AG08396 (cell line): ENCODE data around the gene CYP2D6.

Experiments used
- DNase-seq: peaks from one replicate; pipeline ENCODE4 v3.0.0; 2012; ENCODE audit warnings: low spot score, mixed read lengths

CYP2D6 gene

GRCh38 chr22:42084874-42085273 lies 45.7 kb downstream of the CYP2D6 start:
- no peak for DNase-seq

DNA sequence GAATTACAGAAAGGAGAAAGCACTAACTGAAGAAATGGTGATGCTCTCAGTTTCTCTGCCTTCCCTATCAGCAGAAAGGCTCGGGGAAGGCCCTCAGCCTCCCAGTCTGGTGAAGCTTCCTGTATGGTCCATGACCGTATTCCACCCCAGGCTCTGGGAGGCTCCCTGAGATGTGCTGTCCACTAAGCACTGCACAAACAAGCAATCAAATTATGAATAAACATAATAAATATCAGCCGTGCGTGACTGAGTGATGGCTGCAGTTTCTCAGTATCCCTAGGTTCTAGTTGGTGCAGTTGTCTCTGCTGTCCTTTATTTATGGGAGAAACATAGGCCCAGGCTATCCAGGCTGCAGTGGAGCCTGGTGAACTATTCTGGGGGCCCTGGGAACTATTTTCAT lies 47.5 kb downstream of the CYP2D6 start:
- DNase-seq = no peak

DNA sequence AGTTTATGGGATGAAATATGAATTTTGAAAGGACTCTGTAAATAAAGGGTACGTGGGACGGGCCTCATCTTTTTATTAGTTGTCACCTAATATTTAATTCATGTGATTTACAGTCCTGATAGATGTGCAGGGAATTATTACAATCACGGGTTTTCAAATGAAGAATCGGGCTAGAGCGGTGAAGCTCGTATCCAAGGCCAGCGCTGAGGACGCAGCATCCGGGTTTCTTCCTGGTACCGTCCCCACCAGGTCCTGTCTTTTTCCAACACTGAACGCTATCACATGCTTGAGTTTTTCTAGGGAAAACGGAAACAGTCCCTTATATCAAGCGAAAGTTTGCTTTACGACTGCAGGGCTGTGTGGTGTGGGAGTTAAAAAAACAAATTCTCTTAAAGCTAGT lies 50.3 kb downstream of the CYP2D6 start:
- DNase-seq = peak; percentile 34

DNA sequence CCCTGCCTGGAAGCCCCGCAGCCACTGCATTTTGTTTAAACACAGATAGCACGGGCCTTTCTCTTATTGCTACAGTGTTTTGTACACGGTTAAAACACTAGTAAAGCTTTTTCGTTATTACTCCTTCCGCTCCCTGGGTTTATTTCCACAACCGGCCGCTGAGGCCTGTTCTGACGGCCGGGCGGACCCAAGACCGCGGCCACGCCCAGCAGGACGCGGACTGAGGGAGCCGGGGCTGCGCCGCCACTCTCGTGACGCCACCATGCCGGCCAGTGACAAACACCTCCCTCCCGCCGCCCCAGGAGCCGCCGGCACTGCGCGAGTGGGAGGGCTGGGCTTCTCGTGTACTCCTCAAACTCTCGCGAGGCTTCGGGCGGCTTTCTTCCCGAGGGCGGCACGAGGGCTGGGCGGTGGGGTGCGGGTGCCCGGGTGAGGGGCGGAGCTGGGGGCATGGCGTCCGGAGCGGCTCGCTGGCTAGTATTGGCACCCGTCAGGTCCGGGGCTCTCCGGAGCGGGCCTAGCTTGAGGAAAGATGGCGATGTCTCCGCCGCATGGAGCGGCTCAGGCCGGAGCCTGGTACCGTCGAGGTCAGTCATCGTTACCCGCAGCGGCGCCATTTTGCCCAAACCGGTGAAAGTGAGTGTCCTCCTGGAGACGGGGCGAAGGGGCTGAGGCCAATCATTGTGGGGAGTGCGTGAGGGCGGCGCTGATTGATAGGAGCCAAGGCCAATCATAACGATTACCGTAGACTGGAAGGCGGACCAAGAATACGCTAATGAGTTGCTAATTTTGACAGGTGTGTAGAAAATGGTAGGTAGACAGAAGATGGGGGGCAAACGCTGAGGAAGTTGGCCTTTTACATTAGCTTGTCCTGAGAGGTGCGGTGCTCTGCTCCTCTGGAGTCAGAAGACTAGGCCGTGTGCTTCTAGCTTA lies 51.0 kb downstream of the CYP2D6 start, which contains the start of gene SMDT1:
Gene SMDT1, plus strand, starts transcription at position 382 of the 933 bp plus-strand sequence. Its CDS starts 69 bp downstream, at position 451.
- peak; percentile 98 for DNase-seq

GRCh38 chr22:42078469-42079318 lies 51.9 kb downstream of the CYP2D6 start:
- no peak for DNase-seq

DNA sequence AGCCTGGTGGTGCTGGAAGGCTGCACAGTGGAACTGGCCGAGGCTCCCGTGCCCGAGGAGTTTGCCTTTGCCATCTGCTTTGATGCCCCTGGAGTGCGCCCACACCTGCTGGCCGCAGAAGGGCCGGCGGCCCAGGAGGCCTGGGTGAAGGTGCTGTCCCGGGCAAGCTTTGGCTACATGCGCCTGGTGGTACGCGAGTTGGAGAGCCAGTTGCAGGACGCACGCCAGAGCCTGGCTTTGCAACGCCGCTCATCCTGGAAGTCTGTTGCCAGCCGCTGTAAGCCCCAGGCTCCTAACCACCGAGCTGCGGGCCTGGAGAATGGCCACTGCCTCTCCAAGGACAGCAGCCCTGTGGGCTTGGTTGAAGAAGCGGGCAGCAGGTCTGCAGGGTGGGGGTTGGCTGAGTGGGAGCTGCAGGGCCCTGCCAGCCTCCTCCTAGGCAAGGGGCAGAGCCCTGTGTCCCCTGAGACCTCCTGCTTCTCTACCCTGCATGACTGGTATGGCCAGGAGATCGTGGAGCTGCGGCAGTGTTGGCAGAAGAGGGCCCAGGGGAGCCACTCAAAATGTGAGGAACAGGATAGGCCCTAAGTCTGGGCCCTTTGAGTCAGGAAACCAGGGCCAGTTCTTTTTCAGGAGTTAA lies 53.0 kb downstream of the CYP2D6 start:
- DNase-seq = no peak

DNA sequence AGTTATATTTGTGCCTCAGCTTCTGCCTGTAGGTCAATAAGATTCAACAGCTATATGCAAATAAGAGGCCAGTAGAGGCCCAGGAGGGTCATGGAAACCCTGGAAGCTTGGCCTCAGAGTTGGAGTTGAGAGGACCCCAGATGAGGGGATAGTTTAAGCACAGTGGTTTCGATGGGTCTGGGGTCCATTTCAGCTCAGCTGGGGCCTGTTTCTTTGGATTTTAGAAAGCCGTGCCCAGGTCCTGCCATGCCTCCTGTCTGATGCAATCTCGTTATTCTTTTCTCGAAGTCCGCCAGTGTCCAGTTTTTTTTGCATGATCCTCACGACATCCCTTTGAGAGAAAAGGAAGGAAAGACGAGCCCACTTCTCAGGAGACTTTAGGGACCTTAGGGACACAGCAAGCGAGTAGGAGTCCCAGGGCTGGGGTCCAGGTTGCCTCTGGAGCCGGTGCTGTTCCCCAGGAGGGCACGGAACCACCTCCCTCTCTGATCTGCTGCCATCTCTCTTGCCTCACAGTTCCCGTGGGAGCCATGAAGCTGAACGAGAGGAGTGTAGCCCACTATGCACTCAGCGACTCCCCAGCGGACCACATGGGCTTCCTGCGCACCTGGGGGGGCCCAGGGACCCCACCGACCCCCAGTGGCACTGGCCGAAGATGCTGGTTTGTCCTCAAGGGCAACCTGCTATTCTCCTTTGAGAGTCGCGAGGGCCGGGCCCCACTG lies 53.7 kb downstream of the CYP2D6 start:
- DNase-seq = no peak
